ENCODE data around the gene CYP3A5.
"Not testable (repeated sequence)": the region's sequence is repeated elsewhere in the genome, so short reads cannot be mapped to it uniquely, and the experiment has no call there.

The CYP3A5 gene

GRCh38 chr7:99637414-99637813, 42.4 kb downstream of the CYP3A5 start:
- DNase-seq, result not testable (repeated sequence)

GRCh38 chr7:99631295-99632109, 48.3 kb downstream of the CYP3A5 start:
- no peak for DNase-seq

- DNase-seq, result no peak
Observed at GRCh38 chr7:99629643-99630042, 50.2 kb downstream of the CYP3A5 start.

GRCh38 chr7:99628471-99629465, 51.0 kb downstream of the CYP3A5 start:
- no peak for DNase-seq

GRCh38 chr7:99627513-99627912, 52.3 kb downstream of the CYP3A5 start:
- no peak for DNase-seq

- no peak for DNase-seq
Observed at GRCh38 chr7:99626661-99627060, 53.1 kb downstream of the CYP3A5 start.

- DNase-seq, result no peak
Observed at GRCh38 chr7:99625961-99626360, 53.8 kb downstream of the CYP3A5 start.

GRCh38 chr7:99625321-99625720, 54.5 kb downstream of the CYP3A5 start:
- no peak for DNase-seq

GRCh38 chr7:99624484-99624883, 55.3 kb downstream of the CYP3A5 start:
- no peak for DNase-seq

GRCh38 chr7:99623702-99624447, 55.9 kb downstream of the CYP3A5 start:
- DNase-seq, result no peak

- no peak for DNase-seq
Observed at GRCh38 chr7:99623091-99623693, 56.6 kb downstream of the CYP3A5 start.

- no peak for DNase-seq
Observed at GRCh38 chr7:99622596-99622995, 57.2 kb downstream of the CYP3A5 start.

GRCh38 chr7:99621271-99621670, 58.5 kb downstream of the CYP3A5 start:
- DNase-seq, result no peak

- no peak for DNase-seq
Observed at GRCh38 chr7:99619571-99620130, 60.1 kb downstream of the CYP3A5 start.

- DNase-seq, result no peak
Observed at GRCh38 chr7:99618726-99619125, 61.1 kb downstream of the CYP3A5 start.

- no peak for DNase-seq
Observed at GRCh38 chr7:99617192-99617781, 62.5 kb downstream of the CYP3A5 start.

- peak; percentile 90 for DNase-seq
Observed at GRCh38 chr7:99616359-99617191, 63.2 kb downstream of the CYP3A5 start, which contains the start of gene ZSCAN25. ZSCAN25 (plus strand) TSS chr7:99616946; CDS start chr7:99619607, 2,661 bp downstream.

- no peak for DNase-seq
Observed at GRCh38 chr7:99615989-99616358, 63.8 kb downstream of the CYP3A5 start.

GRCh38 chr7:99614495-99614894, 65.3 kb downstream of the CYP3A5 start:
- no peak for DNase-seq

- no peak for DNase-seq
Observed at GRCh38 chr7:99607548-99607947, 72.2 kb downstream of the CYP3A5 start.

- no peak for DNase-seq
Observed at GRCh38 chr7:99606531-99606930, 73.3 kb downstream of the CYP3A5 start.
